ENCODE measurements around the gene CMYA5. TPM values are rescaled to one million over a fixed set of nuclear protein-coding genes. Genes with fewer than 3 reads are reported as not detected.

Gene CMYA5
- total RNA-seq, 1 donor from 2014 or later: 0.60 TPM

DNA sequence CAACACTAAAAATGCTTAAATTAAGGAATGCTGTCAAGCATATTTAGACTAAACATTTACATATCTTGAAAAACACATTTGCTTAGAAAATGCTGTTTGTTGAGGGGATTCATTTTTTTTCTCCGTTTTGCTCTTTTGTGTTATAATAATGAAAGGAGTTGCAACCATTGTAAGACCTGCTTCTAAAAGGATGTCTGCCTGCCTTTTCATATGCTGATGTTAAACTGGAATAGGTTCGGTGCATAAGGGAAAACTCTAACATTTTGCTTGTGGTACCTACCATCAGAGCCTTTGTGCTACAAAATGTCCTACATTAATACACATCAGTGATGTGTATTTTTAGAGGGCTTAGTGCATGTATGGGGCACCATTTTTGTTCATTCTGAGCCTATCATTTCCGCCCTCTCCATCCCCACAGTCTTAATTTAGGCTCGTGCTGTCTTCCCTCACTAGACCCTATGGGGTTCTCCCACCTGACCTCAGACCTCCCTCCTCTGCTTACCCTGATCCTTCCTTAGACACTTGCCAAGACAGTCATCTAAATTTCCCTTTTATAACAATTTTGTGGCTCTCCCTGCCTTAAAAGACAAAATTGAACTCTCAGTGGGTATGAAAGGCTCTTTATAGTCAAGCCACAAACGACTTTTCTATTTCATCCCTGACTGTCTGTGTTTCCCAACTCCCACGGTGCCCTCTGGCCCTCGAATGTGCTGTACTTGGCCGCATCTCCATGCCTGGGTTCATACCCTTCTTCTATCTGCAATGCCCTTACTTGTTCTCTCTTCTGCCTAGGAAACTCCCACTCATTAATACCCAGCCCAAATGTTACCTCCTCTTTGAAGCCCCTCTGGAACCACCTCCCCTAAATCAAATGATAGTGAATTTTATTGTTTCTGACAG, 61.2 kb downstream of the CMYA5 start:
- DNase-seq (ENCODE audit: low spot score): no peak
- no peaks in the 10 kb centered on the region for H3K9me3 Mint-ChIP-seq (ENCODE audit: low read depth)

DNA sequence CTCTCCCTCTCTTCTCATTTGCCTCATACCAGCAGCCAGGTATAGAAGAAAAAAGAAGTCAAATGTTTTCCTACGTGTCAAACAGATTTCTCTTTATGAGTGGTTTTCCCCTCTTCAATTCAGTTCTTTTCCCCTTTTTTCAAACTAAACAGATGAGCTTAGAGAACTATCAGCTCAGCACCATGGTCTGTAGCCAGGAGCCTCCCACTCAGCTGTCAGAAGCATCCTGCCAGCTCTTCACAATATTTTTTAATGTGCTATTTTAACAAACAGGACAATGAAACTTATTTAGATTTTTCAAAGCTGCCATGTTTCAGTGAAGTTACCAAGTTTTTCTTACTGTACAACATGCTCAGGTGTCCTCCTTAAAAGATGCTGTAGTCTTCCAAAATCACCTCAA, 63.5 kb downstream of the CMYA5 start:
- no peaks in the 10 kb centered on the region for H3K9me3 Mint-ChIP-seq (ENCODE audit: low read depth)
- no peaks in the 10 kb centered on the region for H3K4me1 Mint-ChIP-seq (ENCODE audit: low read depth)
- no peak overlapping the region for H3K27ac Mint-ChIP-seq (ENCODE audit: unreplicated experiment)
- no peak overlapping the region for H3K4me3 Mint-ChIP-seq (ENCODE audit: unreplicated experiment)
- TF ChIP-seq, protein P1, sequence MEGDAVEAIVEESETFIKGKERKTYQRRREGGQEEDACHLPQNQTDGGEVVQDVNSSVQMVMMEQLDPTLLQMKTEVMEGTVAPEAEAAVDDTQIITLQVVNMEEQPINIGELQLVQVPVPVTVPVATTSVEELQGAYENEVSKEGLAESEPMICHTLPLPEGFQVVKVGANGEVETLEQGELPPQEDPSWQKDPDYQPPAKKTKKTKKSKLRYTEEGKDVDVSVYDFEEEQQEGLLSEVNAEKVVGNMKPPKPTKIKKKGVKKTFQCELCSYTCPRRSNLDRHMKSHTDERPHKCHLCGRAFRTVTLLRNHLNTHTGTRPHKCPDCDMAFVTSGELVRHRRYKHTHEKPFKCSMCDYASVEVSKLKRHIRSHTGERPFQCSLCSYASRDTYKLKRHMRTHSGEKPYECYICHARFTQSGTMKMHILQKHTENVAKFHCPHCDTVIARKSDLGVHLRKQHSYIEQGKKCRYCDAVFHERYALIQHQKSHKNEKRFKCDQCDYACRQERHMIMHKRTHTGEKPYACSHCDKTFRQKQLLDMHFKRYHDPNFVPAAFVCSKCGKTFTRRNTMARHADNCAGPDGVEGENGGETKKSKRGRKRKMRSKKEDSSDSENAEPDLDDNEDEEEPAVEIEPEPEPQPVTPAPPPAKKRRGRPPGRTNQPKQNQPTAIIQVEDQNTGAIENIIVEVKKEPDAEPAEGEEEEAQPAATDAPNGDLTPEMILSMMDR (IDR thresholded peaks at IDR 0.05): no peak
- no peak for DNase-seq (ENCODE audit: low spot score)
- H3K27me3 Mint-ChIP-seq (ENCODE audit: low read depth): peaks cover 6% of the 10 kb centered on the region
- H3K36me3 Mint-ChIP-seq (ENCODE audit: low read depth): peaks cover 1% of the 10 kb centered on the region

More for the DNA sequence above, 61.2 kb downstream of the CMYA5 start:
- no peaks in the 10 kb centered on the region for H3K4me1 Mint-ChIP-seq (ENCODE audit: low read depth)
- peaks cover 1% of the 10 kb centered on the region for H3K36me3 Mint-ChIP-seq (ENCODE audit: low read depth)
- peak overlapping the region; percentile 47 for H3K27ac Mint-ChIP-seq (ENCODE audit: unreplicated experiment)
- peaks cover 6% of the 10 kb centered on the region for H3K27me3 Mint-ChIP-seq (ENCODE audit: low read depth)
- TF ChIP-seq, protein P1 (IDR thresholded peaks at IDR 0.05): no peak
- H3K4me3 Mint-ChIP-seq (ENCODE audit: unreplicated experiment): no peak overlapping the region

DNA sequence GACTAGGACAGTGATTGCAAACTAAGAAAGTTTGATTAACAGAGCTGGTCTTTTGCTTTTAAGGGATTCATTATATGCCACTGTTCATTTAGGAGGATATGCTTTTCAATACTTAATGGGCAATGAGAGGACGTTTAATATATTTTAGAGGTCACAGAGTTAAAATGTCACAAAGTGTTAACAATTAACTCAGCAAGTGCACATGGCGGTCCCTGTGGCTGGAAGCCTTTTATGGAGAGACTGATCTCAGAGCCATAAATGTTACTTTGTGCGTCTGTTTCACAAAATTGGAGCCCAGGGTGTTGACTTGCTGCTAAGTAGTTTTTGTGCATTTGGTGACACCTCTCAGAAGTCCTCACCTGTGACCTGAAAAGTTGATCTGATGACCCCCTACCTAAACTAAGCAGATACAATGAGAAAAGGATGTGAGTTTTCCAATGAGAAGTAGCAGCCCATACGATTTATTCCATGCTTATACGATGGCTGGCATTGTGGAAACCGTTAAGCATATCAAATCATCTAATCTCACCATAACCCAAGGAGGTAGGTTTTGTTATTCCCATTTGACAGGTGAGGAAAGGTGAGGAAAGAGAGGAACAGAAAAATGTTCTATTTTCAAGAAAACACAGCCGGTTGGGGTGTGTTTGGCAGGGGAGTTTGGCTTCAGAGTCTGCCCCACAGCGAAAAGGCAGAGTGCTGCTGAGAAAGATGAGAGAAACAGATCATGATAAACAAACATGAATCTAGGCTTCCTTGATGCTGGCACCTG, 64.4 kb downstream of the CMYA5 start:
- Mint-ChIP-seq H3K9me3 (ENCODE audit: low read depth) (no peaks in the 10 kb centered on the region), H3K36me3 (ENCODE audit: low read depth) (peaks cover 1% of the 10 kb centered on the region), H3K27me3 (ENCODE audit: low read depth) (peaks cover 6% of the 10 kb centered on the region), H3K27ac (ENCODE audit: unreplicated experiment) (no peak overlapping the region), H3K4me1 (ENCODE audit: low read depth) (no peaks in the 10 kb centered on the region), H3K4me3 (ENCODE audit: unreplicated experiment) (no peak overlapping the region)
- TF ChIP-seq, protein P1 (IDR thresholded peaks at IDR 0.05): no peak
- DNase-seq (ENCODE audit: low spot score): no peak

DNA sequence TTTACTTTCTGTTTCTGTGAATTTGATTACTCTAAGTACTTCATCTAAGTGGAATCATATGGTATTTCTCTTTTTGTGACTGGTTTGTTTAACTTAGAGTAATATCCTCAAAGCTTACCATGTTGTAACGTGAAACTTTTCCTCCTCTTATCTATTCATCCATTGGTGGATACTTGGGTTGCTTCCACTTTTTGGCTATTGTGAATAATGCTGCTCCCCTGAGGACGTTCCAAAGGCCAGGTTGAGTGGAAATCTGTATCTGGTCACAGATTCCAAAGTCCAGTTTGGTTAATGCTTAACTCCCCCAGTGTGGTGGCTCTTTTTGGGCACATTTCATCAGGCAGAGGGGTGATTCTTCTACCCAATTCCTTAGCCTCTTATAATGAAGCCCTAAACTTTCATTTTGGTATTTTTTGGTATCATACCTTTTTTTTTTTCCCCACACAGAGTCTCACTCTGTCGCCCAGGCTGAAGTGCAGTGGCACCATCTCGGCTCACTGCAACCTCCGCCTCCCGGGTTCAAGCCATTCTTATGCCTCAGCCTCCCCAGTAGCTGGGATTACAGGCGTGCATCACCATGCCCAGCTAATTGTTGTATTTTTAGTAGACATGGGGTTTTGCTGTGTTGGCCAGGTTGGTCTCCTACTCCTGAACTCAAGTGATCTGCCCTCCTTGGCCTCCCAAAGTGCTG, 65.4 kb downstream of the CMYA5 start:
- no peak overlapping the region for H3K4me3 Mint-ChIP-seq (ENCODE audit: unreplicated experiment)
- no peaks in the 10 kb centered on the region for H3K4me1 Mint-ChIP-seq (ENCODE audit: low read depth)
- DNase-seq (ENCODE audit: low spot score): no peak
- peaks cover 6% of the 10 kb centered on the region for H3K27me3 Mint-ChIP-seq (ENCODE audit: low read depth)
- no peak overlapping the region for H3K27ac Mint-ChIP-seq (ENCODE audit: unreplicated experiment)
- TF ChIP-seq, protein P1 (IDR thresholded peaks at IDR 0.05): no peak
- no peaks in the 10 kb centered on the region for H3K9me3 Mint-ChIP-seq (ENCODE audit: low read depth)
- no peaks in the 10 kb centered on the region for H3K36me3 Mint-ChIP-seq (ENCODE audit: low read depth)

DNA sequence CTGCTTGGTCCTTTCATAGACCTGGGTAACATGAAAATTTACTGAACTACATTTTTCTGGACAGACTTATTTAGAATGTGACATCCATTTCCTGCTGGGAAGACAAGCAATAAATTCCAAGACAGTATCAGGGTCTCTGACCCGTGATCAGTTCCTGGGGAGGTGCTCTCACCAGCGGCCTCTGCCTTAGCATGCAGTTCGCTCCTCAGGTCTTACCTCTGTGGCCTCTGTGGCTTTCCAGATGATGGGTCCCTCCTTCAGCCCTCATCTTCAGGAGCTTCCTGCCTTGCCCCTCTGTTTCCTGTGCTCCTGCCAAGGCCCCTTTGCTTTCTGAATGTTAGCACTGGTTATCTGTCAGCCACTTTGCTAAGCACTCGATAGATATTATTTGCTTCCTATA, 66.4 kb downstream of the CMYA5 start:
- Mint-ChIP-seq H3K4me3 (ENCODE audit: unreplicated experiment) (no peak overlapping the region), H3K27me3 (ENCODE audit: low read depth) (peaks cover 2% of the 10 kb centered on the region), H3K9me3 (ENCODE audit: low read depth) (no peaks in the 10 kb centered on the region), H3K27ac (ENCODE audit: unreplicated experiment) (no peak overlapping the region), H3K36me3 (ENCODE audit: low read depth) (no peaks in the 10 kb centered on the region), H3K4me1 (ENCODE audit: low read depth) (no peaks in the 10 kb centered on the region)
- DNase-seq (ENCODE audit: low spot score): no peak
- TF ChIP-seq, protein P1 (IDR thresholded peaks at IDR 0.05): no peak

Measured in chondrocyte (in vitro differentiated cells).